ELF-1 (cell line): ENCODE data around the gene NSMCE1.
"Not testable (repeated sequence)": the region's sequence is repeated elsewhere in the genome, so short reads cannot be mapped to it uniquely, and the experiment has no call there.

Experiments
- DNase-seq: peaks from one replicate; pipeline ENCODE4 v3.0.0-alpha.2; 2016; ENCODE audit warnings: low read depth, low spot score

Gene NSMCE1

GRCh38 chr16:27303256-27304100 is 34.9 kb upstream of the NSMCE1 start:
- no peak for DNase-seq

- DNase-seq, result no peak
Measured at GRCh38 chr16:27302126-27302525, 33.6 kb upstream of the NSMCE1 start.

GRCh38 chr16:27301236-27301861 is 32.8 kb upstream of the NSMCE1 start:
- no peak for DNase-seq

DNA sequence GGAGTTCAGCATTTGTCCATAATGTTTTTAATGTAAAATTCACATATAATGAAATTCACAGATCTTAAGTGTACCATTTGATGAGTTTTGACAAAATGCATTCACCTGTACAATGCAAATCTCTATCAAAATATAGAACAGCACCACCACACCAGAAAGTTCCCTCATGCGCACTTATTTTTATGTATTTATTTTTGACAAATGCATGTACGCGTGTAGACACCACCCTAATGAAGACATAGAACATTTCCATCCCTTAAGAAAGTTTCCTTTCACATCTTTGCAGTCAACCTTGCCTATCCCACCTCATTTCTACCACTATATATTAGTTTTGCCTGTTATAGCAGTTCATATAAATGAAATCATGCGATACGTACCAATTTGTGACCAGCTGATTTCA is 29.6 kb upstream of the NSMCE1 start:
- no peak for DNase-seq

GRCh38 chr16:27293343-27293742 is 24.8 kb upstream of the NSMCE1 start:
- DNase-seq, result no peak

DNA sequence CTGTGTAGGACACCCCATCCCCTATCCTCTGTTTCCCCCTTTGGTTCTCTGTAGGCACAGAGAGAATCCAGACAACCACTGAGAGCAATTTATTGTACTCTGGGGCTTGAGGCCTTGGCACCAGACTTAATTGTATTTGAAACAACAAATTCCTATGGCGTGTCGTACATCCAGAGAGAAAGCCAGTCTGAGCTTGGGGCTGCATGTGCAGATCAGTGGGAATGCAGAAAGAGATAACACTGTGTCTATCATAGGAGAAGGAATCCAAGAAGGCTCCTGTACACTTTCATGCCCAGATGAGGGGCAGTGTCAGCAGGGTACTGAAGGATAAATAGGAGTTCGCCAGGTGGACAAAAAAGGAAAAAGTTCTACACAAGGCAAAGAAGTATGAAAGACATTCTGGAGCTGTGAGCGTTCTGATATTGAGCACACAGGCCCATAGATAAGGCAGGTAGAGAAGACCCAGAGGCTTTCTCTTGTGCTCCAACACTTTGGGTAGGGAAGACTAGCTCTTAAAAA is 23.2 kb upstream of the NSMCE1 start:
- DNase-seq, result no peak

- DNase-seq, result no peak
Measured at GRCh38 chr16:27291106-27291505, 22.5 kb upstream of the NSMCE1 start.

DNA sequence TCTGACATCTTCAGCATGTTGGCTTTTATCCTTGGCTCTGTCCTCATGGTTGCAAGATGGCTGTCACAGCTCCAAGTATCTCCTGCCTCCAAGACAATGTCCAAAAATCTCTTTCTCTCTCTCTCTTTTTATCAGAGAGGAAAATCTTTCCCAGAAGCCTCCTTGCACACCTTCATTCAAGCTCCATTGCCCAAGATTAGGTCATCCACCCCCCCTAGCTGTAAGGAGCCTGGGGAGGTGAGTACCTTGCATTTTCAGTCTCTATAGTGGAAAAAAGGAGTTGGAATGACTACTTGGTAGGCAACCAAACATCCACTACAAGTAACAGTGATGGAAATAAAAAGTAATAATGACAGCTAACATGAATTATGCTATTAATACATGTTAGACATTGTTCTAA is 22.0 kb upstream of the NSMCE1 start:
- DNase-seq, result no peak

GRCh38 chr16:27289669-27290068 is 21.1 kb upstream of the NSMCE1 start:
- no peak for DNase-seq

GRCh38 chr16:27288313-27288712 is 19.7 kb upstream of the NSMCE1 start:
- not testable (repeated sequence) for DNase-seq

- no peak for DNase-seq
Measured at GRCh38 chr16:27287887-27288286, 19.3 kb upstream of the NSMCE1 start.

DNA sequence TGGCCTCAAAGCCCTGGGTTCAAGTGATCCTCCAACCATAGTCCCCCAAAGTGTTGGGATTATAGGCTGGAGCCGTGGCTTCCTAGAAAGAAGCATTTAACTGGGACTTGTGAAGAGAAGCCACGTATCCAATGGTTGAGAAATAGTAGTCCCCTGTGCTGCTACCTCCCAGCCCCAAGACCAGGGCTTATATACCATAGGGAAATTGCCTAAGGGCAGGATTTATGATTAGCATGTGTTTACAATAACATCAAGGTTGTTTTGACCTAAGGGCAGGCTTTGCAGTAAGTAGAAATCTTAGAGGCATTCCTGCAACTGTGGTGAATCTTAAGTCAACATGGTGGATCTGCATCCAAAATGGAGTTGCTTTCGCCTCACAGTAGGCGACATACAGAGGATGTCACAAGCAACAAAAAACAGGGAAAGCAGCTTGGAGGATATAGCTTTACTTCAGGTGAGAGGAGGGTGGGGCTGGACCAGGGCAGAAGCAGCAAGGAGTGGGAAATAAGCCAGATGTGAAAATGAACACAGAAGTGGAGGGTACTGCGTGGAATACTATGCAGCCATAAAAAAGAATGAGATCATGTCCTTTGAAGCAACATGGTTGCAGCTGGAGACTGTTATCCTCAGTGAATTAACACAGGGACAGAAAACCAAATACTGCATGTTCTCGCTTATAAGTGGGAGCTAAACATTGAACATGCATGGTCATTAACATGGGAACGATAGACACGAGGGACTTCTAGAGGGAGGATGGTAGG is 18.7 kb upstream of the NSMCE1 start:
- no peak for DNase-seq

DNA sequence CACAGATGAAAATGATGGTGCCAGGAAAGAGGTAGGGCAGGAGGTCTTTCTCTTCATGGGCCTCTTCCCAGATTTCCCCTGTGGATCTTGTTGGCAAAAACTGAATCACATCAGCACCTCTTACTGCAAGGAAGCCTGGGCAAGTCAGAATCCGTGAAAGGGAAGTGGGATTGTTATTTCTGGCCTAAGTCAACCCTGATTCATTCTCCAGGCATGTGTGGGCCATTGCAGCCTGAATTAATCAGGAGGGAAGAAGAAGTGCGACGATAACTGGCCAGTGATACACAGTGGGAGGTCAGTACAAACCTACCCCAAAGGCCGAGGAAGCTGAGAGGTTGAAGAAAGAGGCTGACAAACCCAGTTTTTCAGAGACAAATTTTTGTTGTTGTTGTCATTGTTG is 17.9 kb upstream of the NSMCE1 start:
- no peak for DNase-seq

DNA sequence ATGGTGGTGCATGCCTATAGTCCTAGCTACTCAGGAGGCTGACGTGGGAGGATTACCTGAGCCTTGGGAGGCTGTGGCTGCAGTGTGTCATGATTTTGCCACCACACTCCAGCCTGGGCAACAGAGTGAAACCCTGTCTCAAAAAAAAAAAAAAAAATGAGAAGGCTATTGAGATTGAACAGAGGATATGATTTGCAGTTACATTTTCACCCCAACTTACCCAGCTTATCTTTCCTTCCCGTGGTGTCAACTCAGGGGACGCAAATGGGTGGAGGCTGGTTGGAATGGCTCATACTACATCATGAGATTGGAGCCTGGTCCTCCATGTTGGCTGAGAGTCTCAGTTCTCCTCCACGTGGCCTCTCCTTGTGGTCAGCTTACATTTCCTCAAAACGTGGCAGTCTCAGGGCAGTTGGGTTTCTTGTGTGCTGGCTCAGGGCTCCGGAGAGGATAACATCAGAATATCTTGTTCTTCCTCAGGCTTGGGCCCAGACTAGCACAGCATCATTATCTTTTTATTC is 17.2 kb upstream of the NSMCE1 start:
- no peak for DNase-seq

DNA sequence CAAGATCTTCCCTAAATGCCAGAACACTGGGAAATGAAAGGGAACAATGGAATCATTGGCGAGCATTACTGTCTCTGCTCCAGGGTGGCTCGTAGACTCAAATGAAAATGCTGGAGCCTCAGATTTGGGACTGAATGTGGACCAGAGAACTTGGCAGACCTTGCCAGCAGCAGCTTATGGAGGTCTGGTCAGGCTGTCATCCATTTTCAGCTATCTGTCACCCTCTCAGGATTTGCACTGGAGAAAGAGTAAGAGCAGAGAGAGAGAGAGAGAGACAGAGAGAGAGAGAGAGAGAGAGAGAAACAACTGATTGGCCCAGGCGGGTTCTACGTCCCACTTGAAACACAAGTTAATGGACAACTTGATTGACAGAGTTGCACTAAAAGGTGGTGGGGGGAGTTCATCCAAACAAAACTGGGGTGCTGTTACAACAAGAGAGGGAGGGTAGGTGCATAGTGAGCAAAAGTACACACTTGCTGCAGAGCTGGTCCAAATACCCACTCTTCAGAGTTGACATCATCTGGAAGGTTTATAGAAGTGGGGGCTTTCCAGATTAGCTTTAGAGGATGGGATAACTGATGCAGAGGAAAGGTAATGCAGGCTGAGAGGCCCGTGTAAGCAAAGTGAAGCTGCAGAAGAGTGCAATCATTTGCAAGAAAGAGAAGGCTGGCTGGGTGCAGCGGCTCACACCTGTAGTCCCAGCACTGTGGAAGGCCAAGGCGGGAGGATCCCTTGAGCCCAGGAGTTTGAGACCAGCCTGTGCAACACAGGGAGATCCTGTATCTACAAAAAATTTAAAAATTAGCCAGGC is 16.5 kb upstream of the NSMCE1 start:
- DNase-seq, result no peak

DNA sequence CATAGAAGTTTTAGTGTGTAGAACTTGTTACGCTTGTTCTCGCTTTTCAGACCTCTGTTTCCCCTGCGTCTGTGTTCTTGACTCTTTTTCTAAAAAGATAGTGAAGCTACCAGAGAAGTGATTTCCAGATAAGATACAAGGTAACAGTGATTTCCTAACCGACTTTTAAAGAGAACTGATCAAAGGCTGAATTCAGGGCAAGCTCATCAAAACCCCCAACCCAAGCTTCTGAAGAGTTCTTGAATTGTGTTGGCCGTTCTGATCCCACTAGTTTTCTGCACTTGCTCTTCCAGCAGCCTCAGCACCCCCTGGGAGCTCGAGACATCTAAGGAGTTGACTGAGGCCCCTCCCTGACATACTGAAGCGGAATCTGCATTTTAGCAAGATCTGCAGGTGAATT is 12.7 kb upstream of the NSMCE1 start:
- DNase-seq, result no peak

DNA sequence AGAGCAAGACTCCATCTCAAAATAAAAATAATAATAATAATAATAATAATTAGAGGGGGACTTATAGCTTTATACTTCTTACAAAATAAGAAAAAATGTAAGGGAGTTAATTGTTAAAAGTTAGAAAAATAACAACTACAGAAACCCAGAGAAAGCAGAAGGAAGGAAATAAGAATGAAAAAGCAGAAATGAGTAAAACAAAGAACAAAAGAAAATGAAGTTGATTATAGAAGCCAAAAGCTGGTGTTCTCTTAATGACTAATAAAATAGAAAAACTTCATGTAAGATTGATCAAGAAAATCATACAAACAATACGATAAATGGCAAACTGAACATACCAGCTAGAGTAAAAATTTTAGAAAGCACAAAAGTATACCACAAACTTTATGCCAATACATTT is 6.8 kb upstream of the NSMCE1 start:
- DNase-seq, result no peak

DNA sequence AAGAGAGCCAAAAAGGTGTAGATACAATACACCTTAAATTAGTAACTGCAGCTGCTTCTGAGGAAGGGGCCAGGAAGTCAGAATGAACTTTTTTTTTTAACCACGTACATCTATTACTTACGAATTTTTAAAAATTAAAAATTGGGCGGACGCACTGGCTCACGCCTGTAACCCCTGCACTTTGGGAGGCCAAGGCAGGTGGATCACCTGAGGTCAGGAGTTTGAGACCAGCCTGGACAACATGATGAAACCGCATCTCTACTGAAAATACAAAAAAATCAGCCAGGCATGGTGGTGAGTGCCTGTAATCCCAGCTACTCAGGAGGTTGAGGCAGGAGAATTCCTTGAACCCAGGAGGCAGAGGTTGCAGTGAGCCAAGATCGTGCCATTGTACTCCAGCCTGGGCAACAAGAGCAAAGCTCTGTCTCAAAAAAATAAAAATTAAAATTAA is 5.9 kb upstream of the NSMCE1 start:
- not testable (repeated sequence) for DNase-seq

DNA sequence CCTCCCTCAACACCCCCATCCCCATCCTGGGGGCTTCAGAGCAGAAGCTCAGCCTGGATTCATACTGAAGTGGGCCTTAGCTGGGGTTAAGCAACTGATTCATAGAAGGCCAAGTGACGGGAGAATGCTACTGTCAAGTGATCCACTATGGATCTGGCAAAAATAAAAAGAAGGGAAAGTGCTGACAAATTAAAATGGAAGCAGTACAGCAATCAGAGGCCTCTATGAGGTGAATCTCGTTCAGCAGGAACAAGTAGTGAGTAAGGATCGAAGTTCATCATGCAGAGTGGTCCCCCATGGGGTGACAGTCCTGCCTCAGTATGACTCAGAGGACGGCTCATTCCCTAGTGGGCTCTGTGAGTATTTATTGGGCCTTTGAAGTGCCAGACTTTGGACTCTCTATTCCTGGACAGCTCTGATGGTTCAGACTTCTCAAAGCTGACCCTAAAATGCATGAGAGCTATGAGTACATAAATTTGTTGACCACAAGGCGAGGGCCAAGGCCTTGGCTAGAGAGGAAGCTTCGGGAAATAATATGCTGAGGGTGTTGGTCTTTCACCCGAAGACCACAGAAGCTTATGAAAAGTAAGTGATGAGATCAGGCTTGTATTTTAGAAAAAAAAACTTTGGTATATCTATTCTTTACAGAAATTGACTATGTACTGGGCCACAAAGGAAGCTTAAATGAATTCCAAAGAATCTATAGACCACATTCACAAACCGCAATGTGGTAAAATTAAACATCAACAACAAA is 5.3 kb upstream of the NSMCE1 start:
- no peak for DNase-seq

DNA sequence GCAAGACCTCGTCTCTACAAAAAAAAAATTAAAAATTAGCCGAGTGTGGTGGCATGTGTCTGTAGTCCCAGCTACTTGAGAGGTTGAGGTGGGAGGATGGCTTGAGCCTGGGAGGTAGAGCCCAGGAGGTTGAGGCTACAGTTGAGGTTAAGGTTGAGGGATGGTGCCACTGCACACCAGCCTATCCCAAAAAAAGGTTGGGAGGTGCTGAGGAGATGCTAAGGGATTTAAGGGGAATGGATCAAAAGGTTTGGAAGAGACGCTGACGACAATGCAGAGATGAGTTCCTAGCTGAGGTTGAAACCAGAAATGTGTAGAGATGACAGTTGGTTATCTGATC is 4.7 kb upstream of the NSMCE1 start:
- no peak for DNase-seq

DNA sequence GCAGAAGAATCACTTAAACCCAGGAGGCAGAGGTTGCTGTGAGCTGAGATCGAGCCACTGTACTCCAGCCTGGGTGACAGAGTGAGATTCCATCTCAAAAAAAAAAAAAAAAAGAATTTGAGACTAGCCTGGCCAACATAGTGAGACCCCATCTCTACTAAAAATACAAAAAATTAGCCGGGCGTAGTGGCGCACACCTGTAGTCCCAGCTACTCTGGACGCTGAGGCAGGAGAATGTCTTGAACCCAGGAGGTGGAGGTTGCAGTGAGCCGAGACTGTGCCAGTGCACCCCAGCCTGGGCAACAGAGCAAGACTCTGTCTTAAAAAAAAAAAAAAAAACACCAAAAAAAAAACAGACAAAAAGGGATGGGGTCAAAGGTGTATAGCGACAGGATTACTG is 4.1 kb upstream of the NSMCE1 start:
- not testable (repeated sequence) for DNase-seq
